HG02759 (cell line): ENCODE results near the gene DIDO1.
"Not testable (repeated sequence)": the region's sequence is repeated elsewhere in the genome, so short reads cannot be mapped to it uniquely, and the experiment has no call there.

ENCODE experiments used
- ATAC-seq: cut with Tn5 transposase; IDR thresholded peaks from one replicate; pipeline ENCODE4 v1.9.1; 2021; ENCODE audit warnings: mild to moderate bottlenecking, moderate library complexity; ENCODE audit not compliant: unreplicated experiment

DIDO1 gene

GRCh38 chr20:62880935-62881661, 45.2 kb downstream of the DIDO1 start:
- ATAC-seq: no peak

GRCh38 chr20:62880147-62880934, 46.0 kb downstream of the DIDO1 start:
- no peak for ATAC-seq

- ATAC-seq: no peak
Measured at GRCh38 chr20:62879275-62880146, 46.8 kb downstream of the DIDO1 start.

- no peak for ATAC-seq
Measured at GRCh38 chr20:62878244-62879038, 47.9 kb downstream of the DIDO1 start.

GRCh38 chr20:62876902-62877816, 49.1 kb downstream of the DIDO1 start:
- ATAC-seq: no peak

- no peak for ATAC-seq
Measured at GRCh38 chr20:62876501-62876901, 49.8 kb downstream of the DIDO1 start.

- no peak for ATAC-seq
Measured at GRCh38 chr20:62875419-62876361, 50.6 kb downstream of the DIDO1 start.

GRCh38 chr20:62874964-62875344, 51.4 kb downstream of the DIDO1 start:
- ATAC-seq: no peak

- ATAC-seq: not testable (repeated sequence)
Measured at GRCh38 chr20:62873681-62874031, 52.6 kb downstream of the DIDO1 start.

- no peak for ATAC-seq
Measured at GRCh38 chr20:62873280-62873679, 53.0 kb downstream of the DIDO1 start.

GRCh38 chr20:62872862-62873261, 53.4 kb downstream of the DIDO1 start:
- ATAC-seq: no peak

GRCh38 chr20:62872184-62872847, 54.0 kb downstream of the DIDO1 start:
- no peak for ATAC-seq

GRCh38 chr20:62864207-62864606, 62.1 kb downstream of the DIDO1 start:
- ATAC-seq: no peak

- ATAC-seq: peak; percentile 82
Measured at GRCh38 chr20:62861726-62862336, 64.5 kb downstream of the DIDO1 start, which contains the start of gene TCFL5. Gene TCFL5, minus strand, starts transcription at chr20:62861822. Its CDS starts 152 bp downstream, at chr20:62861670.

- peak; percentile 40 for ATAC-seq
Measured at GRCh38 chr20:62860924-62861691, 65.2 kb downstream of the DIDO1 start.

- ATAC-seq: peak; percentile 10
Measured at GRCh38 chr20:62860391-62860923, 65.8 kb downstream of the DIDO1 start.
